HepG2 (cell line): ENCODE results near the gene PIM1. TPM values are rescaled to one million over a fixed set of nuclear protein-coding genes. Genes with fewer than 3 reads are reported as not detected.

Source experiments
- ATF7 ChIP-seq, 2 experiments: fragments of 450-650 bp in 1 of 2; sonication (generic) in 1 of 2; formaldehyde crosslinking in 1 of 2; IDR thresholded peaks; 2 replicates each; pipeline versions ENCODE4 v1.4.0 to v1.6.1; 2016 to 2020; ENCODE audit warnings: antibody characterized with exemption in 1 of 2, mild to moderate bottlenecking in 1 of 2, missing genetic modification reagents in 1 of 2
- LBX2 ChIP-seq: sonication (generic); formaldehyde crosslinking; IDR thresholded peaks from 2 replicates; pipeline ENCODE4 v1.5.0; 2020; ENCODE audit warnings: missing genetic modification reagents, mild to moderate bottlenecking, borderline replicate concordance
- MAX ChIP-seq: IDR thresholded peaks from 2 replicates; pipeline ENCODE4 v1.6.1; 2012; ENCODE audit warnings: inconsistent platforms
- MEF2D ChIP-seq: sonication (generic); formaldehyde crosslinking; IDR thresholded peaks from 2 replicates; pipeline ENCODE4 v1.5.1; 2020; ENCODE audit warnings: mild to moderate bottlenecking, missing genetic modification reagents
- PAF1 ChIP-seq: IDR thresholded peaks from 2 replicates; pipeline ENCODE4 v1.6.1; 2016; ENCODE audit warnings: missing genetic modification reagents, missing compliant biosample characterization
- POLR2AphosphoS2 ChIP-seq: IDR thresholded peaks from 2 replicates; pipeline ENCODE4 v1.6.1; 2011; ENCODE audit warnings: low read depth, low read length, improper control_type of control experiment
- ZNF598 ChIP-seq: sonication (generic); formaldehyde crosslinking; IDR thresholded peaks from 2 replicates; pipeline ENCODE4 v1.5.1; 2020; ENCODE audit warnings: mild to moderate bottlenecking, missing genetic modification reagents, borderline replicate concordance
- ZNF652 ChIP-seq: IDR thresholded peaks from 2 replicates; pipeline ENCODE4 v1.6.1; 2016; ENCODE audit warnings: low read depth, borderline replicate concordance
- ZNF879 ChIP-seq: sonication (generic); formaldehyde crosslinking; IDR thresholded peaks from 2 replicates; pipeline ENCODE4 v1.8.1; 2023; ENCODE audit warnings: missing genetic modification reagents
- polyA plus RNA-seq, 8 experiments: library from polyadenylated mRNA; depleted of rRNA in 3 of 8; stranded (reverse) in 7 of 8; unstranded in 1 of 8; fragments of >200 nt; fragmentation: Illumina TruSeq in 4 of 8; extraction: Trizol in 4 of 8; gene quantifications; 2 replicates each; pipeline versions ENCODE4 v1.2.1 to v1.2.3, GENCODE V29; 2011 to 2016; ENCODE audit warnings: low read depth in 4 of 8, missing spikeins in 1 of 8, mixed read lengths in 1 of 8; ENCODE audit not compliant: insufficient read depth in 1 of 8
- total RNA-seq, 5 experiments: library from RNA; depleted of rRNA; stranded (reverse); fragments of >200 nt; fragmentation: Illumina TruSeq; extraction: Trizol; gene quantifications; 2 replicates each; pipeline ENCODE4 v1.2.3, GENCODE V29; 2016; ENCODE audit warnings: low read depth in 1 of 5
- TF ChIP-seq, protein P1 (sequence below): sonication (generic); formaldehyde crosslinking; IDR thresholded peaks from 2 replicates; pipeline ENCODE4 v1.9.0; 2021; ENCODE audit warnings: missing genetic modification reagents, borderline replicate concordance
- TF ChIP-seq, protein P2 (sequence below): sonication (generic); formaldehyde crosslinking; IDR thresholded peaks from 2 replicates; pipeline ENCODE4 v1.5.1; 2020; ENCODE audit warnings: mild to moderate bottlenecking, missing genetic modification reagents, borderline replicate concordance

Gene PIM1
- total and polyA plus RNA-seq, 2 of the 13 experiments (the other 11 are each of a cell fraction or from before 2014, with no cell fraction given) = 29.4 to 117 TPM

DNA sequence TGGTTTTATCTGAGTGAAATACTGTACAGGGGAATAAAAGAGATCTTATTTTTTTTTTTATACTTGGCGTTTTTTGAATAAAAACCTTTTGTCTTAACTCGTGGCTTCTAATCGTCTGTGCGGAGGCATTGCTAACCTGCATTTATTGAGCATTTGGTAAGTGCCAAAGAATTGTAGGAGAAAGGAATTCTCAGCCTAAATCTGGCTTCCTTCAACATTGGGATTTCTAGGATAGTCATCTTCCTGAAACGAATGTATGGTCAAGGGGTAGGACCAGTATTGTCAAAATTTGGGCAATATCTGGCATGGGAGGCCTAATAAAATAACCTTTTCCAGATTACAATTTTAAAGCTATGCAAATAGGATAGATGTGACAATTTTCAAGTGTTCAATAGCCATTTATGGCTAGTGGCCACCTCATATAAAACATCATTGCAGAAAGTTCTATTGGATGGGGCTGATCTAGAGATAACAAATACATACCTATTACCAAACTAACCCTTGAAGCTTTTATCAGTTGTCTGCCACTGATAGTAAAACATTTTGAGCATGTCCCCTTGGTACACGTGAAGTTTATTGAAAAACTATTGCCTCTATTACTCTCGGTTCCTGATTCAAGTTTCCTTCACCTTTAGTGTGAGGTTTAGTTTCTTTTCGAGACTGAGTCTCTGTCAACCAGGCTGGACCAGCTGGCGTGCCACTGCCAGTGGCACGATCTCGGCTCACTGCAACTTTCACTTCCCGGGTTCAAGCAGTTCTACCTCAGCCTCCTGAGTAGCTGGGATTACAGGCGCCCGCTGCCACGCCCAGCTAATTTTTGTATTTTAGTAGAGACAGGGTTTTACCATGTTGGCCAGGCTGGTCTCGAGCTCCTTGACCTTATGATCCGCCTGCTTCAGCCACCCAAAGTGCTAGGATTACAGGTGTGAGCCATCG is 5.6 kb downstream of the PIM1 start (continued):
- TF ChIP-seq POLR2AphosphoS2 (peak; percentile 20), ZNF879 (CRISPR knock-in tag) (peak; percentile 37; the same call in 1 of the 2 replicates), PAF1 (CRISPR knock-in tag) (peak; percentile 94), ZNF598 (CRISPR knock-in tag) (0 out of 2 replicates have a peak, but pooled peaks have one; percentile 35), LBX2 (no peak), ATF7 (IDR thresholded peaks at IDR 0.05) (no peak), ATF7 (CRISPR knock-in tag; IDR thresholded peaks at IDR 0.05) (no peak), MAX (0 out of 2 replicates have a peak, but pooled peaks have one; percentile 10), MEF2D (0 out of 2 replicates have a peak, but pooled peaks have one; percentile 28), ZNF652 (CRISPR knock-in tag) (0 out of 2 replicates have a peak, but pooled peaks have one; percentile 8)
- TF ChIP-seq, protein P1, sequence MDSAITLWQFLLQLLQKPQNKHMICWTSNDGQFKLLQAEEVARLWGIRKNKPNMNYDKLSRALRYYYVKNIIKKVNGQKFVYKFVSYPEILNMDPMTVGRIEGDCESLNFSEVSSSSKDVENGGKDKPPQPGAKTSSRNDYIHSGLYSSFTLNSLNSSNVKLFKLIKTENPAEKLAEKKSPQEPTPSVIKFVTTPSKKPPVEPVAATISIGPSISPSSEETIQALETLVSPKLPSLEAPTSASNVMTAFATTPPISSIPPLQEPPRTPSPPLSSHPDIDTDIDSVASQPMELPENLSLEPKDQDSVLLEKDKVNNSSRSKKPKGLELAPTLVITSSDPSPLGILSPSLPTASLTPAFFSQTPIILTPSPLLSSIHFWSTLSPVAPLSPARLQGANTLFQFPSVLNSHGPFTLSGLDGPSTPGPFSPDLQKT = no peak
- TF ChIP-seq, protein P2, sequence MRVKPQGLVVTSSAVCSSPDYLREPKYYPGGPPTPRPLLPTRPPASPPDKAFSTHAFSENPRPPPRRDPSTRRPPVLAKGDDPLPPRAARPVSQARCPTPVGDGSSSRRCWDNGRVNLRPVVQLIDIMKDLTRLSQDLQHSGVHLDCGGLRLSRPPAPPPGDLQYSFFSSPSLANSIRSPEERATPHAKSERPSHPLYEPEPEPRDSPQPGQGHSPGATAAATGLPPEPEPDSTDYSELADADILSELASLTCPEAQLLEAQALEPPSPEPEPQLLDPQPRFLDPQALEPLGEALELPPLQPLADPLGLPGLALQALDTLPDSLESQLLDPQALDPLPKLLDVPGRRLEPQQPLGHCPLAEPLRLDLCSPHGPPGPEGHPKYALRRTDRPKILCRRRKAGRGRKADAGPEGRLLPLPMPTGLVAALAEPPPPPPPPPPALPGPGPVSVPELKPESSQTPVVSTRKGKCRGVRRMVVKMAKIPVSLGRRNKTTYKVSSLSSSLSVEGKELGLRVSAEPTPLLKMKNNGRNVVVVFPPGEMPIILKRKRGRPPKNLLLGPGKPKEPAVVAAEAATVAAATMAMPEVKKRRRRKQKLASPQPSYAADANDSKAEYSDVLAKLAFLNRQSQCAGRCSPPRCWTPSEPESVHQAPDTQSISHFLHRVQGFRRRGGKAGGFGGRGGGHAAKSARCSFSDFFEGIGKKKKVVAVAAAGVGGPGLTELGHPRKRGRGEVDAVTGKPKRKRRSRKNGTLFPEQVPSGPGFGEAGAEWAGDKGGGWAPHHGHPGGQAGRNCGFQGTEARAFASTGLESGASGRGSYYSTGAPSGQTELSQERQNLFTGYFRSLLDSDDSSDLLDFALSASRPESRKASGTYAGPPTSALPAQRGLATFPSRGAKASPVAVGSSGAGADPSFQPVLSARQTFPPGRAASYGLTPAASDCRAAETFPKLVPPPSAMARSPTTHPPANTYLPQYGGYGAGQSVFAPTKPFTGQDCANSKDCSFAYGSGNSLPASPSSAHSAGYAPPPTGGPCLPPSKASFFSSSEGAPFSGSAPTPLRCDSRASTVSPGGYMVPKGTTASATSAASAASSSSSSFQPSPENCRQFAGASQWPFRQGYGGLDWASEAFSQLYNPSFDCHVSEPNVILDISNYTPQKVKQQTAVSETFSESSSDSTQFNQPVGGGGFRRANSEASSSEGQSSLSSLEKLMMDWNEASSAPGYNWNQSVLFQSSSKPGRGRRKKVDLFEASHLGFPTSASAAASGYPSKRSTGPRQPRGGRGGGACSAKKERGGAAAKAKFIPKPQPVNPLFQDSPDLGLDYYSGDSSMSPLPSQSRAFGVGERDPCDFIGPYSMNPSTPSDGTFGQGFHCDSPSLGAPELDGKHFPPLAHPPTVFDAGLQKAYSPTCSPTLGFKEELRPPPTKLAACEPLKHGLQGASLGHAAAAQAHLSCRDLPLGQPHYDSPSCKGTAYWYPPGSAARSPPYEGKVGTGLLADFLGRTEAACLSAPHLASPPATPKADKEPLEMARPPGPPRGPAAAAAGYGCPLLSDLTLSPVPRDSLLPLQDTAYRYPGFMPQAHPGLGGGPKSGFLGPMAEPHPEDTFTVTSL (CRISPR knock-in tag) = 0 out of 2 replicates have a peak, but pooled peaks have one; percentile 20
